Smooth muscle cell (in vitro differentiated cells): ENCODE results near the gene STK32C. TPM values are rescaled to one million over a fixed set of nuclear protein-coding genes. Genes with fewer than 3 reads are reported as not detected.

Source experiments
- DNase-seq: peaks from one replicate; lab custom pipeline; 2025; ENCODE audit not compliant: unreplicated experiment; lab: John Stamatoyannopoulos, UW
- H2AFZ ChIP-seq: fragments of 200-600 bp; sonication (generic); 2 replicates; pipeline ENCODE4 v1.6.0; 2016; ENCODE audit warnings: antibody characterized with exemption, low read depth, mild to moderate bottlenecking
- H3F3A ChIP-seq: fragments of 200-600 bp; sonication (generic); 2 replicates; pipeline ENCODE4 v1.6.0; 2017; ENCODE audit warnings: antibody characterized with exemption, low read depth
- H3K27ac ChIP-seq: fragments of 200-600 bp; sonication (generic); 2 replicates; pipeline ENCODE4 v1.5.1; 2016; ENCODE audit warnings: low read depth, mild to moderate bottlenecking
- H3K27me3 ChIP-seq: fragments of 200-600 bp; sonication (generic); 2 replicates; pipeline ENCODE4 v1.6.1; 2016; ENCODE audit warnings: low read depth, mild to moderate bottlenecking
- H3K36me3 ChIP-seq: fragments of 200-600 bp; sonication (generic); 2 replicates; pipeline ENCODE4 v1.5.1; 2016; ENCODE audit warnings: low read depth
- H3K4me1 ChIP-seq: fragments of 200-600 bp; sonication (generic); 2 replicates; pipeline ENCODE4 v1.5.1; 2016; ENCODE audit warnings: low read depth
- H3K4me2 ChIP-seq: fragments of 200-600 bp; sonication (generic); 2 replicates; pipeline ENCODE4 v1.6.0; 2016; ENCODE audit warnings: mild to moderate bottlenecking
- H3K4me3 ChIP-seq: fragments of 200-600 bp; sonication (generic); 2 replicates; pipeline ENCODE4 v1.5.1; 2016; ENCODE audit warnings: mild to moderate bottlenecking
- H3K79me2 ChIP-seq: fragments of 200-600 bp; sonication (generic); 2 replicates; pipeline ENCODE4 v1.6.0; 2016; ENCODE audit warnings: low read depth, mild to moderate bottlenecking
- H3K9ac ChIP-seq: fragments of 200-600 bp; sonication (generic); 2 replicates; pipeline ENCODE4 v1.6.0; 2016; ENCODE audit warnings: low read depth
- H3K9me3 ChIP-seq: fragments of 200-600 bp; sonication (generic); replicated peaks from 2 replicates; pipeline ENCODE4 v1.5.1; 2016; ENCODE audit warnings: low read depth
- H4K20me1 ChIP-seq: fragments of 200-600 bp; sonication (generic); 2 replicates; pipeline ENCODE4 v1.6.0; 2016; ENCODE audit warnings: low read depth
- WGBS: methylation state at CpG from one replicate; pipeline ENCODE4 v1.1.7; 2016; ENCODE audit warnings: low lambda C conversion rate; 5-methylcytosine and 5-hydroxymethylcytosine counted together
- polyA plus RNA-seq: library from polyadenylated mRNA; unstranded; fragments of >200 nt; fragmentation: Nextera tagmentation; extraction: Ambion mirVana; gene quantifications from 2 replicates; pipeline ENCODE4 v1.2.1, GENCODE V29; 2016
- total RNA-seq: library from RNA; depleted of rRNA; stranded (reverse); fragments of >200 nt; gene quantifications from 2 replicates; pipeline ENCODE4 v1.2.3, GENCODE V29; 2014
- TF ChIP-seq, protein P1 (sequence below): fragments of 200-600 bp; sonication (generic); IDR thresholded peaks from 2 replicates; pipeline ENCODE4 v1.5.1; 2017; ENCODE audit warnings: borderline replicate concordance, mild to moderate bottlenecking, antibody characterized with exemption; ENCODE audit not compliant: insufficient read depth, poor library complexity, severe bottlenecking

STK32C gene
- total and polyA plus RNA-seq, 2 experiments from 2014 or later: 2.3 to 13.2 TPM

GRCh38 chr10:132182591-132182990 is 125.2 kb downstream of the STK32C start:
- Histone ChIP-seq H4K20me1 (peaks cover 9% of the 10 kb centered on the region), H3K79me2 (no peaks in the 10 kb centered on the region), H3K27ac (no peak overlapping the region), H3K4me1 (peaks cover 7% of the 10 kb centered on the region), H2AFZ (no peak overlapping the region), H3K4me3 (no peak overlapping the region), H3F3A (no peaks in the 10 kb centered on the region), H3K9ac (no peak overlapping the region), H3K27me3 (peaks cover 66% of the 10 kb centered on the region), H3K9me3 (no peaks in the 10 kb centered on the region), H3K36me3 (no peaks in the 10 kb centered on the region), H3K4me2 (no peak overlapping the region)
- TF ChIP-seq, protein P1, sequence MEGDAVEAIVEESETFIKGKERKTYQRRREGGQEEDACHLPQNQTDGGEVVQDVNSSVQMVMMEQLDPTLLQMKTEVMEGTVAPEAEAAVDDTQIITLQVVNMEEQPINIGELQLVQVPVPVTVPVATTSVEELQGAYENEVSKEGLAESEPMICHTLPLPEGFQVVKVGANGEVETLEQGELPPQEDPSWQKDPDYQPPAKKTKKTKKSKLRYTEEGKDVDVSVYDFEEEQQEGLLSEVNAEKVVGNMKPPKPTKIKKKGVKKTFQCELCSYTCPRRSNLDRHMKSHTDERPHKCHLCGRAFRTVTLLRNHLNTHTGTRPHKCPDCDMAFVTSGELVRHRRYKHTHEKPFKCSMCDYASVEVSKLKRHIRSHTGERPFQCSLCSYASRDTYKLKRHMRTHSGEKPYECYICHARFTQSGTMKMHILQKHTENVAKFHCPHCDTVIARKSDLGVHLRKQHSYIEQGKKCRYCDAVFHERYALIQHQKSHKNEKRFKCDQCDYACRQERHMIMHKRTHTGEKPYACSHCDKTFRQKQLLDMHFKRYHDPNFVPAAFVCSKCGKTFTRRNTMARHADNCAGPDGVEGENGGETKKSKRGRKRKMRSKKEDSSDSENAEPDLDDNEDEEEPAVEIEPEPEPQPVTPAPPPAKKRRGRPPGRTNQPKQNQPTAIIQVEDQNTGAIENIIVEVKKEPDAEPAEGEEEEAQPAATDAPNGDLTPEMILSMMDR: no peak
- WGBS: 90% methylated on average over 7 of the region's 7 CpGs
- no peak for DNase-seq

DNA sequence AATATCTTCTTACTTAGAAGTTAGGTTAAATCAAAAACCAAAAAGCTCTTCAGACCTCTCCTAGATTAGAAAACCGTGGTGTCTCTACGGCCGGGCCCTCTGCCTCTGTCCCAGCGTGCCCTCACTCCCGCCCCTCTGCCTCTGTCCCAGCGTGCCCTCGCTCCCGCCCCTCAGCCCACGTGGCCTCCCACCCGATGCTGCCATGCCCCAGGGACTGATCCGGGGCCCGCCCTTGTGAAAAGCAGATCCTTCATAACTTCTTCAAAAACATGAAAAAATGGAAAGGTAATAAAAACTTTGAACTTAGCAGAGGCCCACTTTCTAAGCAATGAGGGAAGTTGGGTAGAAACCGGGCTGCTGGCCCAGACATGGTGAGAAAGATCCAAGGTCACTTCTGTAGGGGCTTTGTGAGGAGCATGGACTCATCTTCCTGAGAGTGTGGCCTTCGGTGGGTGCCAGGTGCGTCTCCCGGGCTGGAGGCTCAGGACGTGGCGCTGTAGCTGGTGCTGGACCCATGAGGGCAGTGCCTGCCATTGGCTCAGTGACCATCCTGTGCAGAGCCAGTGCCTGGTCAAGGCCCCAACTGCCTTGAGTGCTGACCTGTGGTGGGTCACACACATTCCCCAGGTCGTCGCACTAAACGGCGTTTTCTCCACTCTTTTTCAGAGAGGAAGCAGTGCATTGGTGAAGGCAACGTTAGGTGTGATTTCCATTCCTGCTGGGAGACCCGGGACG is 125.9 kb downstream of the STK32C start:
- Histone ChIP-seq H2AFZ (no peak overlapping the region), H3K4me1 (peaks cover 7% of the 10 kb centered on the region), H3K4me2 (no peak overlapping the region), H3K27me3 (peaks cover 63% of the 10 kb centered on the region), H3K27ac (no peak overlapping the region), H3K9me3 (no peaks in the 10 kb centered on the region), H3K36me3 (no peaks in the 10 kb centered on the region), H3K9ac (no peak overlapping the region), H3K79me2 (no peaks in the 10 kb centered on the region), H4K20me1 (peaks cover 7% of the 10 kb centered on the region), H3F3A (no peaks in the 10 kb centered on the region), H3K4me3 (no peak overlapping the region)
- TF ChIP-seq, protein P1: no peak
- 85% methylated on average over 18 of the region's 25 CpGs for WGBS
- no peak for DNase-seq

DNA sequence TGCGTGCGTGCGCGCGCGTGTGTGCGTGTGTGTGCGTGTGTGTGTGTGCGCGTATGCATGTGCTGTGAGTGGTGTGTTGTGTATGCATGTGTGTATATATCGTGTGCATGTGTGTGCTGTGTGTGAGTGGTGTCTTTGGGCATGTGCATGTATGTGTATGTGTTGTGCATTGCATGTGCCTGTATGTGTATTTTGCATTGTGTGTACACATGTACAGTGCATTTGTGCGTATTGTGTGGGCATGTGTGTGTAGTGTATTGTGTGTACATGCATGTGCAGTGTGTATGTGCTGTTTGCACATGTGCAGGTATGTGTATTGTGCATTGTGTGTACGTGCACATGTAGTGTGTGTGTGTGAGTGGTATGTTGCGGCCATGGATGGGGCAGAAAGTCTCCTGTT is 127.0 kb downstream of the STK32C start:
- Histone ChIP-seq H3K4me1 (peaks cover 9% of the 10 kb centered on the region), H2AFZ (no peak overlapping the region), H3K4me2 (no peak overlapping the region), H3K36me3 (no peaks in the 10 kb centered on the region), H3K4me3 (no peak overlapping the region), H3F3A (no peaks in the 10 kb centered on the region), H3K9ac (no peak overlapping the region), H4K20me1 (peaks cover under 1% of the 10 kb centered on the region), H3K79me2 (no peaks in the 10 kb centered on the region), H3K27ac (no peak overlapping the region), H3K9me3 (no peaks in the 10 kb centered on the region), H3K27me3 (peaks cover 66% of the 10 kb centered on the region)
- DNase-seq: no peak
- 82% methylated on average over 6 of the region's 14 CpGs for WGBS
- TF ChIP-seq, protein P1: no peak
